Activated CD8-positive, alpha-beta T cell treated with anti-CD3 and anti-CD28 coated beads for 36 hours (primary cell): ENCODE data around the gene STT3B. TPM values are rescaled to one million over a fixed set of nuclear protein-coding genes. Genes with fewer than 3 reads are reported as not detected.
A peak's percentile ranks its signal among the peaks of the same experiment; 100 is the strongest.
"Not testable (repeated sequence)": the region's sequence is repeated elsewhere in the genome, so short reads cannot be mapped to it uniquely, and the experiment has no call there.

ENCODE experiments used
- ATAC-seq: fragments of 200-7000 bp; cut with Tn5 transposase; one replicate; pipeline ENCODE4 v1.10.0; 2021; ENCODE audit warnings: mild to moderate bottlenecking, moderate library complexity
- CTCF ChIA-PET: fragments of 350-600 bp; sonication (Branson Sonifier 250); formaldehyde crosslinking; loops from one replicate; lab custom pipeline; 2021; ENCODE audit warnings: antibody characterized with exemption; lab: Charles Lee
- POLR2A ChIA-PET: fragments of 350-600 bp; sonication (Branson Sonifier 250); formaldehyde crosslinking; loops from one replicate; lab custom pipeline; 2021; ENCODE audit warnings: antibody characterized with exemption; lab: Charles Lee
- DNase-seq: peaks from one replicate; pipeline ENCODE4 v3.0.0-alpha.2; 2020
- H3K27ac Mint-ChIP-seq: one replicate; pipeline ENCODE4 v1.8.0; 2021; ENCODE audit warnings: mild to moderate bottlenecking, mixed read lengths
- H3K27me3 Mint-ChIP-seq: one replicate; pipeline ENCODE4 v1.8.0; 2021; ENCODE audit warnings: mixed read lengths
- H3K36me3 Mint-ChIP-seq: one replicate; pipeline ENCODE4 v1.8.0; 2021; ENCODE audit warnings: low read depth, mixed read lengths
- H3K4me1 Mint-ChIP-seq: one replicate; pipeline ENCODE4 v1.8.0; 2021; ENCODE audit warnings: low read depth, mixed read lengths
- H3K4me3 Mint-ChIP-seq: one replicate; pipeline ENCODE4 v1.8.0; 2021; ENCODE audit warnings: mild to moderate bottlenecking, moderate library complexity, mixed read lengths
- H3K9me3 Mint-ChIP-seq: one replicate; pipeline ENCODE4 v1.8.0; 2021; ENCODE audit warnings: mixed read lengths
- intact Hi-C: fragments of 100-400 bp; cut with micrococcal nuclease; formaldehyde crosslinking; loops from one replicate; pipeline ENCODE4 v1.10.0; 2022
- total RNA-seq, 2 experiments: library from RNA; stranded (reverse); gene quantifications; one replicate each; pipeline ENCODE4 v1.2.3, GENCODE V29; 2021
- TF ChIP-seq, protein P1 (sequence below): fragments of 200-600 bp; IDR thresholded peaks from one replicate; pipeline ENCODE4 v1.8.0; 2022; ENCODE audit warnings: antibody characterized with exemption, mild to moderate bottlenecking

STT3B gene
- total RNA-seq, 2 experiments from 2014 or later: 92.8 to 103 TPM

DNA sequence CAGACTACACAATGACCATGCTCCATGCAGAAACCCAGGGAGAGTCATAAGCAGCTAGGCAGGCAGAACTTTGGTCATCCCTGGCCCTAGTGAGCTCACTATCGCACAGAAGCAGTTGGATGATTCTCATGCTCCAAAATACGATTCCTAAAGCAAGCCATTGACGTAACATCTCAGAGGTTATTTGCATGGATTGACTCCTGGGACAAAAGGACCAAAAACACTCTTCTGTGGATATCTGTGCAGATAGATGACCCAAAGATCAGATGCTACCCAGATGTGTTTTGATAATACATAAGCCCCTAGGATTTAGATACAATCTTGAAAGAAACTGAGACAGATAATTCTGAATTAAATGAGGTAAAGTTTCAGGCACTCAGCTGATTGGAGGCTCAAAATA, 33.4 kb upstream of the STT3B start:
- DNase-seq (no peak), ATAC-seq (no peak)
- Mint-ChIP-seq H3K4me1 (peaks cover 11% of the 10 kb centered on the region), H3K27ac (no peak overlapping the region), H3K27me3 (no peaks in the 10 kb centered on the region), H3K9me3 (no peaks in the 10 kb centered on the region), H3K4me3 (no peak overlapping the region), H3K36me3 (no peaks in the 10 kb centered on the region)
- ChIA-PET POLR2A (no interaction called here), CTCF (interaction anchor here (3.0 kb wide), 1 partner anchor 10 kb away, joined by 7 read pairs; no protein-coding TSS in a partner anchor)
- TF ChIP-seq, protein P1, sequence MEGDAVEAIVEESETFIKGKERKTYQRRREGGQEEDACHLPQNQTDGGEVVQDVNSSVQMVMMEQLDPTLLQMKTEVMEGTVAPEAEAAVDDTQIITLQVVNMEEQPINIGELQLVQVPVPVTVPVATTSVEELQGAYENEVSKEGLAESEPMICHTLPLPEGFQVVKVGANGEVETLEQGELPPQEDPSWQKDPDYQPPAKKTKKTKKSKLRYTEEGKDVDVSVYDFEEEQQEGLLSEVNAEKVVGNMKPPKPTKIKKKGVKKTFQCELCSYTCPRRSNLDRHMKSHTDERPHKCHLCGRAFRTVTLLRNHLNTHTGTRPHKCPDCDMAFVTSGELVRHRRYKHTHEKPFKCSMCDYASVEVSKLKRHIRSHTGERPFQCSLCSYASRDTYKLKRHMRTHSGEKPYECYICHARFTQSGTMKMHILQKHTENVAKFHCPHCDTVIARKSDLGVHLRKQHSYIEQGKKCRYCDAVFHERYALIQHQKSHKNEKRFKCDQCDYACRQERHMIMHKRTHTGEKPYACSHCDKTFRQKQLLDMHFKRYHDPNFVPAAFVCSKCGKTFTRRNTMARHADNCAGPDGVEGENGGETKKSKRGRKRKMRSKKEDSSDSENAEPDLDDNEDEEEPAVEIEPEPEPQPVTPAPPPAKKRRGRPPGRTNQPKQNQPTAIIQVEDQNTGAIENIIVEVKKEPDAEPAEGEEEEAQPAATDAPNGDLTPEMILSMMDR: no peak
- intact Hi-C loops: no loop called here

DNA sequence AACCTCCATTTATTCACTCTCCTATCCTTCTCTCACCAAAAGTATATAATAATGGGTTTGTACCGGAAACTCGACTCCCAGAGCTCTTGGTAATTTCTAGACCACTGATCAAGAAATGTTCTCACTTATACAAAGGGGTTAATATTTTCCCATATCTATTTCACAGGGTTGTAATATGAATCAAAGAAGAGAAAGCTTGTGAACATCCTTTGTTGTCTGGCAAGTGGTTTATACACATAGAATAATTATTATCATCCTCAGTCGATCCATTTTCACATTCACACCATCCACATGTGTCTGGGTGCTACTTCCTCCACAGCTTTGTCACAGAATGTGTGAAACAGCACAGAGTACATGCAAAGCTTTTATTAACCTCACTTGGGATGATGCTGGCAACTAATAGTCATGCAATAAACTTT, 29.9 kb upstream of the STT3B start:
- Mint-ChIP-seq H3K4me1 (peaks cover 33% of the 10 kb centered on the region), H3K9me3 (no peaks in the 10 kb centered on the region), H3K36me3 (no peaks in the 10 kb centered on the region), H3K27me3 (no peaks in the 10 kb centered on the region), H3K4me3 (no peak overlapping the region), H3K27ac (no peak overlapping the region)
- ChIA-PET POLR2A (interaction anchor here (1.0 kb wide), 1 partner anchor 30 kb away, joined by 3 read pairs; the partner anchor contains the start of gene STT3B), CTCF (no interaction called here)
- TF ChIP-seq, protein P1: no peak
- ATAC-seq (peak; percentile 30), DNase-seq (no peak)
- intact Hi-C loops: no loop called here

DNA sequence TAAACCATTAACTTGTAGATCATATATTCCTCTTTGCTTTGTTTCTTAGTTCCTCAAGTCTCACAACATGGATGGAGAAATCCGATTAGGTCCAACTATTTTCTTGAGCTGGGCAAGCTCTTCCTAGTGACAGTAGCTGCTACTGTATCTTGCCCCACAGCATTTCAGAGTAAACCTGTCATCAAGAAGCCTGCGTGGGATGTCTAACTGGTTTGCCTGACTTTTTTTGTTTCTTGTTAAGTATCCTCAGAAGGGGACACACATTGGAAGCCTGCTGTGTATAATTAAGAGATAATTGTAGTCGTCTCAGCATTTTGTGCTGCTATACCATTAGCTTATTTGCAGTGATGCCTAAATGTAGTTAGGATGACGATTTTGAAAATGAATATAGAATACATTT, 29.3 kb upstream of the STT3B start:
- Mint-ChIP-seq H3K4me3 (no peak overlapping the region), H3K36me3 (no peaks in the 10 kb centered on the region), H3K27ac (no peak overlapping the region), H3K9me3 (no peaks in the 10 kb centered on the region), H3K4me1 (peaks cover 40% of the 10 kb centered on the region), H3K27me3 (no peaks in the 10 kb centered on the region)
- ChIA-PET CTCF (interaction anchor here (1.0 kb wide), 1 partner anchor 28 kb away, joined by 3 read pairs; no protein-coding TSS in a partner anchor), POLR2A (no interaction called here)
- intact Hi-C loops: no loop called here
- TF ChIP-seq, protein P1: no peak
- DNase-seq (no peak), ATAC-seq (no peak)

DNA sequence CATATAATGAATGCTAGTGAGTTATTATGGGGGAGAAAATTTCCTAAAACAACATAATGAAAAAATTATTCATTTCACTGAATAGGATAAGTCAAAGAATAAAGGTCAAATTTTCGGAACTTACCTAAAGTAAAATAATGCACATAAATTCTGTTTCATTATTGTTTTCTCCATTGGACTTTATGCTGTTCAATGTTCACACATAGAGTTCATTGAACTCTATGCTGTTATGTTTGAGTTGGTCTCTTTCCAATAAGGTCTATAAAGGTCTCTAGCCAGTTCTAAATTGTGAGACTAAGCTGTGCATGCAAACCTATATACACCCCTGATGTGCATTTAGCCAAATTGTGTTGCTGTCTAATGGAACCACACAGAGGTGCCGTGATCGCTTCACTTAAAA, 28.5 kb upstream of the STT3B start:
- intact Hi-C loops: no loop called here
- no peak for DNase-seq
- Mint-ChIP-seq H3K4me3 (no peak overlapping the region), H3K27ac (no peak overlapping the region), H3K9me3 (no peaks in the 10 kb centered on the region), H3K4me1 (peaks cover 47% of the 10 kb centered on the region), H3K27me3 (no peaks in the 10 kb centered on the region), H3K36me3 (no peaks in the 10 kb centered on the region)
- ChIA-PET POLR2A (no interaction called here), CTCF (interaction anchor here (1.0 kb wide), 1 partner anchor 27 kb away, joined by 3 read pairs; no protein-coding TSS in a partner anchor)
- ATAC-seq: no peak
- TF ChIP-seq, protein P1: no peak

DNA sequence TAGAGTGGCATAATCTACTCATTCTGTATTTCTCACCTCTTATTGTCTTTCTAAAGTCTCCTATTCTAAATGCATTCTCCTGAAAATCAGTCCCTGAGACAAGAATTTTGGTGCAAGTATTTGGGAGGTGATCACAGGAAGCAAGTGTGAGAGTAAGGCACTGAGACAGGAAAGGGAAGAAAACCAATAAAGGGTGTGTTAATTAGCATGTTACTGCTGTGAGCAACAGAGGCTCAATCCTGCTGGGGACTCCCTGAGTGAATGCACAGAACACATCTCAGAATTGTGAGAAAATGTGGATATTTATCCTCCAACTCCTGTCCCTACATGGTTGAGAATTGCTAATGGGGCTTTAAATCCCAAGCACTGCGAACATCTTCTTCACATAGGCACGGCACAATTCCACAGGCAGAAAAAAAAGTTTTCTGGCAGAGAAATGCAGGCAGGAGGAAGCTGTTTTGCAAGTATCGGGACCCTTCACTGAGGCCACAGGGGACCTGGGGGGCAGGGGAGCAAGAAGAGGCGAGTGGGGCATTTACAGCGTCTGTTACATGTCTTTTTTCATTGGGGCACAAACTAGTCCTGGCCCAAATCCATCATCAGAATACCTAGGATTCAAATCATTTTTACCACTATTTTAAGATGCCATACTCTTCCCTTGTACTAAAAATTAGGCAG, 27.2 kb upstream of the STT3B start:
- no peak overlapping the region for H3K27ac Mint-ChIP-seq
- peaks cover 54% of the 10 kb centered on the region for H3K4me1 Mint-ChIP-seq
- no peaks in the 10 kb centered on the region for H3K36me3 Mint-ChIP-seq
- no peaks in the 10 kb centered on the region for H3K27me3 Mint-ChIP-seq
- H3K9me3 Mint-ChIP-seq: no peaks in the 10 kb centered on the region
- intact Hi-C loops: no loop called here
- TF ChIP-seq, protein P1: no peak
- H3K4me3 Mint-ChIP-seq: no peak overlapping the region
- CTCF ChIA-PET: interaction anchor here (0.7 kb wide), 1 partner anchor 75 kb away, joined by 3 read pairs; no protein-coding TSS in a partner anchor
- ATAC-seq (no peak), DNase-seq (no peak)
- POLR2A ChIA-PET: no interaction called here

DNA sequence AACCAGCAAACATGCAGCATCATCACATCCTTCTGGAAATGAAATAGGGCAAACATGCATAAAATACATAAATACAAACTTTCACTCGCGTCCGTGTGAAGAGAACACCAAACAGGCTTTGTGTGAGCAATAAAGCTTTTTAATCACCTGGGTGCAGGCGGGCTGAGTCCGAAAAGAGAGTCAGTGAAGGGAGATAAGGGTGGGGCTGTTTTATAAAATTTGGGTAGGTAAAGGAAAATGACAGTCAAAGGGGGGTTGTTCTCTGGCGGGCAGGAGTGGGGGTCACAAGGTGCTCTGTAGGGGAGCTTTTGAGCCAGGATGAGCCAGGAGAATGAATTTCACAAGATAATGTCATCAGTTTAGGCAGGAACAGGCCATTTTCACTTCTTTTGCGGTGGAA, 26.2 kb upstream of the STT3B start:
- H3K27ac Mint-ChIP-seq, DNase-seq, intact Hi-C loops, H3K36me3 Mint-ChIP-seq, H3K9me3 Mint-ChIP-seq, ATAC-seq, H3K4me3 Mint-ChIP-seq, CTCF ChIA-PET, H3K27me3 Mint-ChIP-seq, POLR2A ChIA-PET: not testable (repeated sequence)
- peaks cover 54% of the 10 kb centered on the region for H3K4me1 Mint-ChIP-seq
